ENCODE results near the gene NKAPL. TPM values are rescaled to one million over a fixed set of nuclear protein-coding genes. Genes with fewer than 3 reads are reported as not detected.

Gene NKAPL
- total and polyA plus RNA-seq, 4 donors = 0.81 to 1.4 (median 0.96) TPM

DNA sequence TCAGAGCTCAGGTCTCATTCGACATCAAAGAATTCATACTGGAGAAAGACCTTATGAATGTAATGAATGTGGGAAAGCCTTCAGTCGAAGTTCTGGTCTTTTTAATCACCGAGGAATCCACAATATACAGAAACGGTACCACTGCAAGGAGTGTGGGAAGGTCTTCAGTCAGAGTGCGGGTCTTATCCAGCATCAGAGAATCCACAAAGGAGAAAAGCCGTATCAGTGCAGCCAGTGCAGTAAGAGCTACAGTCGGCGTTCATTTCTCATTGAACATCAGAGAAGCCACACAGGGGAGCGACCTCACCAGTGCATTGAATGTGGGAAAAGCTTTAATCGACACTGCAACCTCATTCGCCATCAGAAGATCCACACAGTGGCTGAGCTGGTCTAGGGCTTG is 26.3 kb upstream of the NKAPL start:
- H3K9ac ChIP-seq (ENCODE audit: insufficient read depth in 1 of 2, low read length in 2 of 2) = no peak overlapping the region
- DNase-seq (no peak), ATAC-seq (ENCODE audit: insufficient read depth, low FRiP score) (no peak)
- 97 to 98% methylated on average over 11 of the region's 11 CpGs for WGBS, 2 donors
- no peaks in the 10 kb centered on the region for H3K27me3 ChIP-seq (ENCODE audit: control insufficient read depth in 3 of 3, insufficient read depth in 3 of 3, low read length in 2 of 3)
- H3K27ac ChIP-seq (ENCODE audit: low read depth in 1 of 2, low read length in 1 of 2) = no peak overlapping the region
- no peak overlapping the region for H3K4me3 ChIP-seq
- H3K9me3 ChIP-seq (ENCODE audit: control insufficient read depth in 4 of 4, insufficient read depth in 3 of 4, low read length in 3 of 4) = no peaks in the 10 kb centered on the region
- TF ChIP-seq, protein P1, sequence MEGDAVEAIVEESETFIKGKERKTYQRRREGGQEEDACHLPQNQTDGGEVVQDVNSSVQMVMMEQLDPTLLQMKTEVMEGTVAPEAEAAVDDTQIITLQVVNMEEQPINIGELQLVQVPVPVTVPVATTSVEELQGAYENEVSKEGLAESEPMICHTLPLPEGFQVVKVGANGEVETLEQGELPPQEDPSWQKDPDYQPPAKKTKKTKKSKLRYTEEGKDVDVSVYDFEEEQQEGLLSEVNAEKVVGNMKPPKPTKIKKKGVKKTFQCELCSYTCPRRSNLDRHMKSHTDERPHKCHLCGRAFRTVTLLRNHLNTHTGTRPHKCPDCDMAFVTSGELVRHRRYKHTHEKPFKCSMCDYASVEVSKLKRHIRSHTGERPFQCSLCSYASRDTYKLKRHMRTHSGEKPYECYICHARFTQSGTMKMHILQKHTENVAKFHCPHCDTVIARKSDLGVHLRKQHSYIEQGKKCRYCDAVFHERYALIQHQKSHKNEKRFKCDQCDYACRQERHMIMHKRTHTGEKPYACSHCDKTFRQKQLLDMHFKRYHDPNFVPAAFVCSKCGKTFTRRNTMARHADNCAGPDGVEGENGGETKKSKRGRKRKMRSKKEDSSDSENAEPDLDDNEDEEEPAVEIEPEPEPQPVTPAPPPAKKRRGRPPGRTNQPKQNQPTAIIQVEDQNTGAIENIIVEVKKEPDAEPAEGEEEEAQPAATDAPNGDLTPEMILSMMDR (IDR thresholded peaks at IDR 0.05; ENCODE audit: control extremely low read depth, extremely low read depth) = no peak
- H3K4me1 ChIP-seq (ENCODE audit: control insufficient read depth in 5 of 5, insufficient read depth in 5 of 5, low read length in 5 of 5) = no peaks in the 10 kb centered on the region
- H3K36me3 ChIP-seq (ENCODE audit: control insufficient read depth in 4 of 4, insufficient read depth in 4 of 4, low read length in 4 of 4) = peaks cover 13 to 46% (median 32%) of the 10 kb centered on the region in 4 donors

DNA sequence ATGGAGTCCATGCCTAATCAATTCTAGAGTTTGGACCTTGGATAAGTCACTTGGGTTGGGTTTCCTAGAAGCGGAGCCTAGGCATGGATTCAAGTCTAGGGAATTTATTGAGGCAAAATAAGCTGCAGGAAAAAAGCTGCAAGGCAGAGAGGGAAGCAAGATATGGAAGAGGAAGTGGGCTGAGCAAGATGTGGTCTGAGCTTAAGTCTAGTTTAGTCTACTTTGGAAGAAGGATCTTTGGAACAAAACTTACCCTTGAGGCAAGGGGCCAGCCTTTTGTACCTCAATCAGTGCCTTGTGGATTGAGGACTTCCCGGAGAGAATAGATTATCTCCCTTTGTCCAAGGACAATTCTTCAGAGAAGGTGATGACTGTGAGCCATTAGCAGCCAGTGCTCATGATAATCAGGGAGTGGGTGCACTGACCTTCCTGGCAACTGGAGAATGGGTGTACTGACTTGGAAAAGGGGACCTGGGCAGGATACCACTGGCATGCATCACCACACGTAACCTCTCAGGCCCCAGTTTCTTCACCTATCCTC is 23.1 kb upstream of the NKAPL start:
- no peak overlapping the region for H3K4me3 ChIP-seq
- DNase-seq = no peak
- H3K27me3 ChIP-seq (ENCODE audit: control insufficient read depth in 3 of 3, insufficient read depth in 3 of 3, low read length in 2 of 3) = no peaks in the 10 kb centered on the region
- H3K36me3 ChIP-seq (ENCODE audit: control insufficient read depth in 4 of 4, insufficient read depth in 4 of 4, low read length in 4 of 4) = peaks cover 6 to 21% (median 17%) of the 10 kb centered on the region in 4 donors
- 92 to 93% methylated on average over 3 of the region's 3 CpGs for WGBS, 2 donors
- ATAC-seq (ENCODE audit: insufficient read depth, low FRiP score) = no peak
- no peak overlapping the region for H3K9ac ChIP-seq (ENCODE audit: insufficient read depth in 1 of 2, low read length in 2 of 2)
- no peak overlapping the region for H3K27ac ChIP-seq (ENCODE audit: low read depth in 1 of 2, low read length in 1 of 2)
- TF ChIP-seq, protein P1 (IDR thresholded peaks at IDR 0.05; ENCODE audit: control extremely low read depth, extremely low read depth) = no peak
- no peaks in the 10 kb centered on the region for H3K4me1 ChIP-seq (ENCODE audit: control insufficient read depth in 5 of 5, insufficient read depth in 5 of 5, low read length in 5 of 5)
- no peaks in the 10 kb centered on the region for H3K9me3 ChIP-seq (ENCODE audit: control insufficient read depth in 4 of 4, insufficient read depth in 3 of 4, low read length in 3 of 4)

DNA sequence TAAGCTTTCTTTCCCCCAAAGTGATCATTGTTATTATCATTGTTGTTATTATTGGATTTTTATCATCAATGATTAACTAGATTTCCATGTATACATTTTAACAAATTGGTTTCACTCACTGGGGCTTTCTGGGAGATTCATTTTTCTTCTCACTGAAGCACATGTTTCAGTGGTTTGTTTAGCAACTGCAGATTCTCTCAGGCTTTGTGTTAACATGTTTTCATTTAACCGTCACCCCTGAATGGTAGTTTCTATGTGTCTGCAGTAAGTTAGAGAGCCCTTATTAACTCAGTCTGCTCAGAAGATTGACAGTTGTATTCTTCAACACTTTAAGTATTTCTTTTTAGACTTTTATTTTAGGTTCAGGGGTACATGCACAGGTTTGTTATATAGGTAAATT is 19.5 kb upstream of the NKAPL start:
- no peak for ATAC-seq (ENCODE audit: insufficient read depth, low FRiP score)
- Histone ChIP-seq H3K36me3 (ENCODE audit: control insufficient read depth in 4 of 4, insufficient read depth in 4 of 4, low read length in 4 of 4) (peaks cover under 1 to 5% (median 3%) of the 10 kb centered on the region in 4 donors), H3K4me3 (no peak overlapping the region), H3K9me3 (ENCODE audit: control insufficient read depth in 4 of 4, insufficient read depth in 3 of 4, low read length in 3 of 4) (no peaks in the 10 kb centered on the region), H3K27ac (ENCODE audit: low read depth in 1 of 2, low read length in 1 of 2) (no peak overlapping the region), H3K9ac (ENCODE audit: insufficient read depth in 1 of 2, low read length in 2 of 2) (no peak overlapping the region), H3K4me1 (ENCODE audit: control insufficient read depth in 5 of 5, insufficient read depth in 5 of 5, low read length in 5 of 5) (no peaks in the 10 kb centered on the region), H3K27me3 (ENCODE audit: control insufficient read depth in 3 of 3, insufficient read depth in 3 of 3, low read length in 2 of 3) (no peaks in the 10 kb centered on the region)
- 90 to 92% methylated on average over 1 of the region's 1 CpG for WGBS, 2 donors
- TF ChIP-seq, protein P1 (IDR thresholded peaks at IDR 0.05; ENCODE audit: control extremely low read depth, extremely low read depth) = no peak
- no peak for DNase-seq

DNA sequence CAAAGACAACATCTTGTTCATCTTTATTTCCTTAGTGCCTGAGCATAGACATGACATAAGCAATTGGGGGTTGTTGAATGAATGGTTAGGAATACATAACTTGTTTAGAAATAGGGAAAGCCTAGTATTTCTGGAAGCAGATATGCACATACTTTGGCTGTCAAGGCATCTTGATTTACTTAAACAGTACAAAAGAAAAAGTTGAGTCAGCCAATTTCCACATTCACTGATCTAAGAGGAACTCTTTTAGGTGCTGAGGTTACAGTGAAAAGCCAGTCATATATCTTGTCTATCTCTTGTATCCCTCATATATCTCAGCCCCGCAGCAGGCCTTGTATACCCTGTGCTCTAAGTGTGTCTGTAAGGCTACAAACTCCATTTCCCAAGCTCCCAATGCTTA is 18.6 kb upstream of the NKAPL start:
- H3K27me3 ChIP-seq (ENCODE audit: control insufficient read depth in 3 of 3, insufficient read depth in 3 of 3, low read length in 2 of 3) = no peaks in the 10 kb centered on the region
- H3K27ac ChIP-seq (ENCODE audit: low read depth in 1 of 2, low read length in 1 of 2) = no peak overlapping the region
- H3K4me1 ChIP-seq (ENCODE audit: control insufficient read depth in 5 of 5, insufficient read depth in 5 of 5, low read length in 5 of 5) = no peaks in the 10 kb centered on the region
- 93 to 95% methylated on average over 1 of the region's 1 CpG for WGBS, 2 donors
- peaks cover 4 to 12% (median 8%) of the 10 kb centered on the region in 4 donors for H3K36me3 ChIP-seq (ENCODE audit: control insufficient read depth in 4 of 4, insufficient read depth in 4 of 4, low read length in 4 of 4)
- no peak overlapping the region for H3K4me3 ChIP-seq
- no peak overlapping the region for H3K9ac ChIP-seq (ENCODE audit: insufficient read depth in 1 of 2, low read length in 2 of 2)
- no peaks in the 10 kb centered on the region for H3K9me3 ChIP-seq (ENCODE audit: control insufficient read depth in 4 of 4, insufficient read depth in 3 of 4, low read length in 3 of 4)
- ATAC-seq (ENCODE audit: insufficient read depth, low FRiP score) = no peak
- DNase-seq = no peak
- TF ChIP-seq, protein P1 (IDR thresholded peaks at IDR 0.05; ENCODE audit: control extremely low read depth, extremely low read depth) = no peak
